ENCODE data around the gene FKBP6. TPM values are rescaled to one million over a fixed set of nuclear protein-coding genes. Genes with fewer than 3 reads are reported as not detected.

Gene FKBP6
- total and polyA plus RNA-seq, 2 of the 13 experiments (the other 11 are each of a cell fraction or from before 2014, with no cell fraction given): 0.07 to 0.20 TPM

- no peak for TF ChIP-seq ZNF710 (CRISPR knock-in tag; IDR thresholded peaks at IDR 0.05; ENCODE audit: borderline replicate concordance)
Observed at GRCh38 chr7:73369009-73369408, 41.0 kb downstream of the FKBP6 start (continued).

DNA sequence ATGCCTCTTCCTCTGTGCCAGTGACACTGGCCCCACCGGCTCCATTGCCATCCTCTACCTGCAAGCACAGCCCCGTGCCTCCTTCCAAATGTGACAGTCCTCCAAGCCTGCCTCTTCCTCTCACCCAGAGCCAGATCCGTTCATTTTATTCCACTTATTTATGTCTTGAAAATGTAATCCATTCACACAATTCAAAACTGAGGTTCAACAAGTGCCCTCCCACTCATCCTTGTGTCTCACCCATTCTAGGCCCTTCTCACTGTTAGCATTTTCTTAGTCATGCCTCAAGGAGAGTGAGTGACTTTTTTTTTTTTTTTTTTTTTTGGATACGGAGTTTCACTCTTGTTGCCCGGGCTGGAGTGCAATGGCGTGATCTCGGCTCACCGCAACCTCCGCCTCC is 41.7 kb downstream of the FKBP6 start:
- in situ Hi-C loops (cut with HindIII; ENCODE audit: extremely low pct_ligation_motif_present, low pct_unique_long_range_greater_than_20kb): no loop called here
- FAIRE-seq: no peak

DNA sequence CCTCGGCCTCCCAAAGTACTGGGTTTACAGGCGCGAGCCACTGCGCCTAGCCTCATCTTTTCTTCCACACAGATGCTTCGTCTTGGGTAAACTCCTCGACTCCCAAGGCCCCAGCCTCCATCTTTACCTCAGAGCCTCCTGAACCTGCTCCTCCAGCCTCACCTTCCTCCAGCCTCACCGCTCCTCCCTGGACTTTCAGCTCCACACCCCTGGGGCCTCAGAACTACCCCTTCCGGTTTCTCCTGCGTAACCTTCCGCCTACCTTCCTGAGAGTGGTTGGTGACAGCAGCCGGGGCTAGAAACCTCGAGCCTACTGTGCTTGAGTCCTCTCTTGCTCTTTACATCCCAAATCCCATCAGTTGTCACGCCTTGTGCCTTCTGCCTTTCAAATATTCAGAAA is 45.8 kb downstream of the FKBP6 start:
- Histone ChIP-seq H3K27ac (ENCODE audit: extremely low read length, insufficient read depth, low read length) (no peak overlapping the region), H3K4me1 (ENCODE audit: insufficient read depth, low read length) (peaks cover 12% of the 10 kb centered on the region), H2AFZ (ENCODE audit: low read length) (no peak overlapping the region), H3K79me2 (ENCODE audit: insufficient read depth, low read length) (no peaks in the 10 kb centered on the region), H3K36me3 (replicated peaks in 1 of 2; ENCODE audit: control insufficient read depth in 1 of 2, insufficient read depth in 2 of 2, low read length in 2 of 2) (no peaks in the 10 kb centered on the region), H3K4me2 (ENCODE audit: low read depth, low read length) (peak overlapping the region; percentile 12; the same call in 1 of the 2 replicates), H3K4me3 (replicated peaks in 1 of 3; ENCODE audit: insufficient read depth in 1 of 3, low read depth in 2 of 3, low read length in 3 of 3) (no peak overlapping the region), H3K9me3 (ENCODE audit: low read length) (no peaks in the 10 kb centered on the region), H3K27me3 (ENCODE audit: control insufficient read depth in 1 of 2, insufficient read depth in 2 of 2, low read length in 2 of 2) (peaks cover 2 to 6% of the 10 kb centered on the region in 2 experiments; a peak in 2 of 5 replicates), H3K9ac (ENCODE audit: insufficient read depth, low read depth, low read length) (no peak overlapping the region), H4K20me1 (ENCODE audit: insufficient read depth, low read length) (no peaks in the 10 kb centered on the region)
- intact Hi-C loops (cut with micrococcal nuclease; ENCODE audit: unreplicated experiment): no loop called here
- POLR2A ChIA-PET: no interaction called here
- BruUV-seq (replicated peaks): no TSS peak
- in situ Hi-C loops (cut with HindIII; ENCODE audit: extremely low pct_ligation_motif_present, low pct_unique_long_range_greater_than_20kb): no loop called here
- WGBS (ENCODE audit: low lambda C conversion rate): 51% methylated on average over 13 of the region's 13 CpGs
- ATAC-seq (no peak), FAIRE-seq (no peak), DNase-seq (ENCODE audit: low spot score) (no peak)
- CTCF ChIA-PET (ENCODE audit: low intra/inter-chr PET ratio, low total read pairs): no interaction called here
- TF ChIP-seq ZFP1 (CRISPR knock-in tag; IDR thresholded peaks at IDR 0.05): no peak
- TF ChIP-seq ETV5 (CRISPR knock-in tag; IDR thresholded peaks at IDR 0.05; ENCODE audit: borderline replicate concordance): peak; percentile 39; the same call in 1 of the 2 replicates
- TF ChIP-seq, protein P1, sequence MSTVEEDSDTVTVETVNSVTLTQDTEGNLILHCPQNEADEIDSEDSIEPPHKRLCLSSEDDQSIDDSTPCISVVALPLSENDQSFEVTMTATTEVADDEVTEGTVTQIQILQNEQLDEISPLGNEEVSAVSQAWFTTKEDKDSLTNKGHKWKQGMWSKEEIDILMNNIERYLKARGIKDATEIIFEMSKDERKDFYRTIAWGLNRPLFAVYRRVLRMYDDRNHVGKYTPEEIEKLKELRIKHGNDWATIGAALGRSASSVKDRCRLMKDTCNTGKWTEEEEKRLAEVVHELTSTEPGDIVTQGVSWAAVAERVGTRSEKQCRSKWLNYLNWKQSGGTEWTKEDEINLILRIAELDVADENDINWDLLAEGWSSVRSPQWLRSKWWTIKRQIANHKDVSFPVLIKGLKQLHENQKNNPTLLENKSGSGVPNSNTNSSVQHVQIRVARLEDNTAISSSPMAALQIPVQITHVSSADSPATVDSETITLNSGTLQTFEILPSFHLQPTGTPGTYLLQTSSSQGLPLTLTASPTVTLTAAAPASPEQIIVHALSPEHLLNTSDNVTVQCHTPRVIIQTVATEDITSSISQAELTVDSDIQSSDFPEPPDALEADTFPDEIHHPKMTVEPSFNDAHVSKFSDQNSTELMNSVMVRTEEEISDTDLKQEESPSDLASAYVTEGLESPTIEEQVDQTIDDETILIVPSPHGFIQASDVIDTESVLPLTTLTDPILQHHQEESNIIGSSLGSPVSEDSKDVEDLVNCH (CRISPR knock-in tag; IDR thresholded peaks at IDR 0.05): no peak
- peak; percentile 66; the same call in 1 of the 2 replicates for TF ChIP-seq ZNF770 (CRISPR knock-in tag; IDR thresholded peaks at IDR 0.05)
- TF ChIP-seq KMT2A (CRISPR knock-in tag; IDR thresholded peaks at IDR 0.05): no peak
- peak; percentile 21; the same call in 1 of the 2 replicates for TF ChIP-seq ZNF263 (CRISPR knock-in tag; IDR thresholded peaks at IDR 0.05)
- peak; percentile 12; the same call in 1 of the 2 replicates for TF ChIP-seq HNF4A (CRISPR knock-in tag; IDR thresholded peaks at IDR 0.05)
- peak; percentile 48; the same call in 1 of the 2 replicates for TF ChIP-seq GABPB1 (CRISPR knock-in tag; IDR thresholded peaks at IDR 0.05)

More for the DNA sequence above, 41.7 kb downstream of the FKBP6 start:
- Histone ChIP-seq H3K4me1 (ENCODE audit: insufficient read depth, low read length) (peaks cover 40% of the 10 kb centered on the region), H4K20me1 (ENCODE audit: insufficient read depth, low read length) (no peaks in the 10 kb centered on the region), H3K27ac (ENCODE audit: extremely low read length, insufficient read depth, low read length) (no peak overlapping the region), H3K27me3 (ENCODE audit: control insufficient read depth in 1 of 2, insufficient read depth in 2 of 2, low read length in 2 of 2) (peaks cover 6 to 13% of the 10 kb centered on the region in 2 experiments; a peak in 3 of 5 replicates), H2AFZ (ENCODE audit: low read length) (no peak overlapping the region), H3K4me3 (replicated peaks in 1 of 3; ENCODE audit: insufficient read depth in 1 of 3, low read depth in 2 of 3, low read length in 3 of 3) (no peak overlapping the region), H3K9me3 (ENCODE audit: low read length) (no peaks in the 10 kb centered on the region), H3K4me2 (ENCODE audit: low read depth, low read length) (peak overlapping the region; percentile 38; the same call in 1 of the 2 replicates), H3K9ac (ENCODE audit: insufficient read depth, low read depth, low read length) (no peak overlapping the region; the same call in 1 of the 2 replicates), H3K79me2 (ENCODE audit: insufficient read depth, low read length) (no peaks in the 10 kb centered on the region), H3K36me3 (replicated peaks in 1 of 2; ENCODE audit: control insufficient read depth in 1 of 2, insufficient read depth in 2 of 2, low read length in 2 of 2) (no peaks in the 10 kb centered on the region)
- CTCF ChIA-PET (ENCODE audit: low intra/inter-chr PET ratio, low total read pairs): no interaction called here
- no TSS peak for BruUV-seq (replicated peaks)
- DNase-seq (ENCODE audit: low spot score) (no peak), ATAC-seq (no peak)
- no peak for TF ChIP-seq RAD51 (IDR thresholded peaks at IDR 0.05; ENCODE audit: borderline replicate concordance)
- TF ChIP-seq PHF5A (CRISPR knock-in tag; IDR thresholded peaks at IDR 0.05; ENCODE audit: low read depth, unreplicated experiment): no peak
- TF ChIP-seq SP4 (CRISPR knock-in tag; IDR thresholded peaks at IDR 0.05): no peak
- no peak for TF ChIP-seq FOXO1 (CRISPR knock-in tag; IDR thresholded peaks at IDR 0.05)
- TF ChIP-seq ZNF329 (CRISPR knock-in tag; IDR thresholded peaks at IDR 0.05; ENCODE audit: low read depth): no peak
- 80% methylated on average over 9 of the region's 9 CpGs for WGBS (ENCODE audit: low lambda C conversion rate)
- POLR2A ChIA-PET: no interaction called here
- intact Hi-C loops (cut with micrococcal nuclease; ENCODE audit: unreplicated experiment): no loop called here

Measured in HepG2 (cell line).